K562 (cell line): Measurements from ENCODE around the gene MIER2. TPM values are rescaled to one million over a fixed set of nuclear protein-coding genes. Genes with fewer than 3 reads are reported as not detected.

Experiments
- ARNT ChIP-seq, 2 experiments: fragments of 450-650 bp; IDR thresholded peaks; 2 replicates each; pipeline ENCODE4 v1.6.1; 2016; ENCODE audit warnings: mild to moderate bottlenecking in 1 of 2
- ASH1L ChIP-seq: fragments of 450-650 bp; IDR thresholded peaks from 2 replicates; pipeline ENCODE4 v1.6.1; 2018; ENCODE audit warnings: borderline replicate concordance, mild to moderate bottlenecking, low read depth; ENCODE audit not compliant: partially characterized antibody
- COPS2 ChIP-seq: fragments of 450-650 bp; conservative IDR thresholded peaks from 2 replicates; pipeline ENCODE4 v1.6.1; 2016; ENCODE audit warnings: mild to moderate bottlenecking, moderate library complexity
- HDAC6 ChIP-seq: IDR thresholded peaks from 2 replicates; pipeline ENCODE4 v1.6.1; 2012; ENCODE audit warnings: low read depth, mild to moderate bottlenecking, control low read depth, inconsistent platforms, low read length, moderate library complexity
- MTA3 ChIP-seq: fragments of 450-650 bp; formaldehyde crosslinking; IDR thresholded peaks from 2 replicates; pipeline ENCODE4 v1.6.1; 2017; ENCODE audit warnings: mild to moderate bottlenecking, borderline replicate concordance
- NCOA1 ChIP-seq: fragments of 450-650 bp; IDR thresholded peaks from 2 replicates; pipeline ENCODE4 v1.6.1; 2016; ENCODE audit warnings: low read depth
- NFRKB ChIP-seq: fragments of 450-650 bp; IDR thresholded peaks from 2 replicates; pipeline ENCODE4 v1.6.1; 2016; ENCODE audit warnings: low read depth
- PML ChIP-seq: IDR thresholded peaks from 2 replicates; pipeline ENCODE4 v1.6.1; 2012; ENCODE audit warnings: low read length, inconsistent platforms
- PPARD ChIP-seq: fragments of 250-450 bp; sonication (Bioruptor Pico); IDR thresholded peaks from 2 replicates; pipeline ENCODE4 v1.8.0; 2022; ENCODE audit warnings: inconsistent platforms, mild to moderate bottlenecking, moderate library complexity
- THRAP3 ChIP-seq: fragments of 450-650 bp; IDR thresholded peaks from 2 replicates; pipeline ENCODE4 v1.6.1; 2016; ENCODE audit warnings: mild to moderate bottlenecking, inconsistent platforms, borderline replicate concordance
- TSC22D4 ChIP-seq: fragments of 450-650 bp; IDR thresholded peaks from 2 replicates; pipeline ENCODE4 v1.6.1; 2016; ENCODE audit warnings: missing genetic modification characterization, missing biosample characterization, control low read depth
- ZNF232 ChIP-seq: sonication (generic); formaldehyde crosslinking; IDR thresholded peaks from 2 replicates; pipeline ENCODE4 v1.8.0; 2022; ENCODE audit warnings: mild to moderate bottlenecking, missing genetic modification reagents
- ZNF316 ChIP-seq: fragments of 450-650 bp; IDR thresholded peaks from 2 replicates; pipeline ENCODE4 v1.6.1; 2016
- ZNF431 ChIP-seq: sonication (generic); formaldehyde crosslinking; IDR thresholded peaks from 2 replicates; pipeline ENCODE4 v1.8.0; 2022; ENCODE audit warnings: mild to moderate bottlenecking, missing genetic modification reagents
- polyA plus RNA-seq, 8 experiments: library from polyadenylated mRNA; depleted of rRNA in 4 of 8; stranded (reverse) in 5 of 8; unstranded in 3 of 8; fragments of >200 nt; fragmentation: Nextera tagmentation in 2 of 8; fragmentation: Illumina TruSeq in 1 of 8; extraction: Ambion mirVana in 2 of 8; extraction: Trizol in 1 of 8; gene quantifications; 2 replicates each; pipeline versions ENCODE4 v1.2.1 to v1.2.3, GENCODE V29; 2011 to 2014; ENCODE audit warnings: inconsistent platforms in 1 of 8, missing spikeins in 1 of 8
- total RNA-seq, 7 experiments: library from RNA; depleted of rRNA in 6 of 7; stranded (reverse); fragments of >200 nt in 6 of 7; fragmentation: Illumina TruSeq in 2 of 7; extraction: Trizol in 2 of 7; gene quantifications; 2 replicates each; pipeline versions ENCODE4 v1.2.1 to v1.2.3, GENCODE V29; 2011 to 2021; ENCODE audit warnings: low replicate concordance in 1 of 7
- TF ChIP-seq, protein P1 (sequence below): fragments of 250-450 bp; sonication (Bioruptor Pico); IDR thresholded peaks from 2 replicates; pipeline ENCODE4 v1.8.0; 2022; ENCODE audit warnings: inconsistent platforms
- TF ChIP-seq, protein P2 (sequence below), 2 experiments: fragments of 450-650 bp; formaldehyde crosslinking in 1 of 2; IDR thresholded peaks; 2 replicates each; pipeline versions ENCODE4 v1.4.0 to v1.6.1; 2014 to 2020; ENCODE audit warnings: mild to moderate bottlenecking in 2 of 2, borderline replicate concordance in 1 of 2, low read depth in 1 of 2
- TF ChIP-seq, protein P3 (sequence below): sonication (generic); formaldehyde crosslinking; IDR thresholded peaks from 2 replicates; pipeline ENCODE4 v1.8.0; 2022; ENCODE audit warnings: mild to moderate bottlenecking, missing genetic modification reagents, borderline replicate concordance

Gene MIER2
- total and polyA plus RNA-seq, 9 of the 15 experiments (the other 6 are each of a cell fraction or from before 2014, with no cell fraction given), result 0.46 to 34.7 (median 15.6) TPM

DNA sequence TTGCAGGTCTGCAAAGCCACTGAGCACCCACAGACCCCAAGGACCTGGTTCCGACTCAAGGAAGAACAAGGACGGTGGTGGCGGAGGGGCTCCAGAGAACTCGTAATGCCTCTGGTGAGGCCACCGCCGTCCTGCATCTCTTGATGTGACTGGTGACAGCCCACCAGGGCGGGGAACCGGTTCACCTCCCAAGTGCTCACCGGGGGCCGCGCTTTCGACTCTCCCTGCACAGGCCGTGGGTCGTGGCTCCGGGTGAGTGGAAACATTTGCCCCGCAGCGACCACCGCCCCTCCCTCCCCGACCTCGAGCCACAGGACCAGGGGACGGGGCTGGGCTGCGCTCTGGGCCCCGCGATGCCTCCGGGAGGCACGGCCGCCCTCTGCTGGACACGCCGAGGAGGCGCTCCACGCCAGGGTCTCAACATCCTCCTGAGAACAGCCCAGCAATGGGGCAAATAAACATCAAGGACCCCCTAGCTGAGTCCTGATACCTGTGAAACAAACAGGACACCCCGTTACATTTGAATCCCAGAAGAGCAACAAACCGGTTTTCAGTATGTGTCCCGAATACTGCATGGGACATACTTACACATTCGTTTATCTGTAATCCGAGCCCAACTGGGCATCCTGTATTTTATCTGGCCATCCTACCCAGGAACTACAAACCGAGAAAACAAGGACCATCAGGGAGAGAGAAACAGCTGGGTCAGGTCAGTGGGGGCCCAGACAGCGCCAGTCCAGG lies 49.5 kb downstream of the MIER2 start (continued):
- TF ChIP-seq NCOA1, result no peak
- no peak for TF ChIP-seq NFRKB
- TF ChIP-seq THRAP3, result no peak
- TF ChIP-seq MTA3, result no peak
- no peak for TF ChIP-seq PML
- no peak for TF ChIP-seq PPARD (CRISPR knock-in tag)
- TF ChIP-seq ARNT (IDR thresholded peaks at IDR 0.05), result no peak
- no peak for TF ChIP-seq ZNF316
- TF ChIP-seq TSC22D4 (tag), result no peak
- TF ChIP-seq, protein P1, sequence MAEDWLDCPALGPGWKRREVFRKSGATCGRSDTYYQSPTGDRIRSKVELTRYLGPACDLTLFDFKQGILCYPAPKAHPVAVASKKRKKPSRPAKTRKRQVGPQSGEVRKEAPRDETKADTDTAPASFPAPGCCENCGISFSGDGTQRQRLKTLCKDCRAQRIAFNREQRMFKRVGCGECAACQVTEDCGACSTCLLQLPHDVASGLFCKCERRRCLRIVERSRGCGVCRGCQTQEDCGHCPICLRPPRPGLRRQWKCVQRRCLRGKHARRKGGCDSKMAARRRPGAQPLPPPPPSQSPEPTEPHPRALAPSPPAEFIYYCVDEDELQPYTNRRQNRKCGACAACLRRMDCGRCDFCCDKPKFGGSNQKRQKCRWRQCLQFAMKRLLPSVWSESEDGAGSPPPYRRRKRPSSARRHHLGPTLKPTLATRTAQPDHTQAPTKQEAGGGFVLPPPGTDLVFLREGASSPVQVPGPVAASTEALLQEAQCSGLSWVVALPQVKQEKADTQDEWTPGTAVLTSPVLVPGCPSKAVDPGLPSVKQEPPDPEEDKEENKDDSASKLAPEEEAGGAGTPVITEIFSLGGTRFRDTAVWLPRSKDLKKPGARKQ (CRISPR knock-in tag), result no peak
- TF ChIP-seq ZNF232 (CRISPR knock-in tag), result no peak
- TF ChIP-seq HDAC6, result no peak
- no peak for TF ChIP-seq COPS2
- no peak for TF ChIP-seq ASH1L
- TF ChIP-seq, protein P2, sequence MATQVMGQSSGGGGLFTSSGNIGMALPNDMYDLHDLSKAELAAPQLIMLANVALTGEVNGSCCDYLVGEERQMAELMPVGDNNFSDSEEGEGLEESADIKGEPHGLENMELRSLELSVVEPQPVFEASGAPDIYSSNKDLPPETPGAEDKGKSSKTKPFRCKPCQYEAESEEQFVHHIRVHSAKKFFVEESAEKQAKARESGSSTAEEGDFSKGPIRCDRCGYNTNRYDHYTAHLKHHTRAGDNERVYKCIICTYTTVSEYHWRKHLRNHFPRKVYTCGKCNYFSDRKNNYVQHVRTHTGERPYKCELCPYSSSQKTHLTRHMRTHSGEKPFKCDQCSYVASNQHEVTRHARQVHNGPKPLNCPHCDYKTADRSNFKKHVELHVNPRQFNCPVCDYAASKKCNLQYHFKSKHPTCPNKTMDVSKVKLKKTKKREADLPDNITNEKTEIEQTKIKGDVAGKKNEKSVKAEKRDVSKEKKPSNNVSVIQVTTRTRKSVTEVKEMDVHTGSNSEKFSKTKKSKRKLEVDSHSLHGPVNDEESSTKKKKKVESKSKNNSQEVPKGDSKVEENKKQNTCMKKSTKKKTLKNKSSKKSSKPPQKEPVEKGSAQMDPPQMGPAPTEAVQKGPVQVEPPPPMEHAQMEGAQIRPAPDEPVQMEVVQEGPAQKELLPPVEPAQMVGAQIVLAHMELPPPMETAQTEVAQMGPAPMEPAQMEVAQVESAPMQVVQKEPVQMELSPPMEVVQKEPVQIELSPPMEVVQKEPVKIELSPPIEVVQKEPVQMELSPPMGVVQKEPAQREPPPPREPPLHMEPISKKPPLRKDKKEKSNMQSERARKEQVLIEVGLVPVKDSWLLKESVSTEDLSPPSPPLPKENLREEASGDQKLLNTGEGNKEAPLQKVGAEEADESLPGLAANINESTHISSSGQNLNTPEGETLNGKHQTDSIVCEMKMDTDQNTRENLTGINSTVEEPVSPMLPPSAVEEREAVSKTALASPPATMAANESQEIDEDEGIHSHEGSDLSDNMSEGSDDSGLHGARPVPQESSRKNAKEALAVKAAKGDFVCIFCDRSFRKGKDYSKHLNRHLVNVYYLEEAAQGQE (IDR thresholded peaks at IDR 0.05; ENCODE audit: borderline replicate concordance), result peak; percentile 51; the same call in 1 of the 2 replicates
- TF ChIP-seq, protein P2 (CRISPR knock-in tag; IDR thresholded peaks at IDR 0.05; ENCODE audit: low read depth), result no peak
- TF ChIP-seq ZNF431, result no peak
- TF ChIP-seq, protein P3, sequence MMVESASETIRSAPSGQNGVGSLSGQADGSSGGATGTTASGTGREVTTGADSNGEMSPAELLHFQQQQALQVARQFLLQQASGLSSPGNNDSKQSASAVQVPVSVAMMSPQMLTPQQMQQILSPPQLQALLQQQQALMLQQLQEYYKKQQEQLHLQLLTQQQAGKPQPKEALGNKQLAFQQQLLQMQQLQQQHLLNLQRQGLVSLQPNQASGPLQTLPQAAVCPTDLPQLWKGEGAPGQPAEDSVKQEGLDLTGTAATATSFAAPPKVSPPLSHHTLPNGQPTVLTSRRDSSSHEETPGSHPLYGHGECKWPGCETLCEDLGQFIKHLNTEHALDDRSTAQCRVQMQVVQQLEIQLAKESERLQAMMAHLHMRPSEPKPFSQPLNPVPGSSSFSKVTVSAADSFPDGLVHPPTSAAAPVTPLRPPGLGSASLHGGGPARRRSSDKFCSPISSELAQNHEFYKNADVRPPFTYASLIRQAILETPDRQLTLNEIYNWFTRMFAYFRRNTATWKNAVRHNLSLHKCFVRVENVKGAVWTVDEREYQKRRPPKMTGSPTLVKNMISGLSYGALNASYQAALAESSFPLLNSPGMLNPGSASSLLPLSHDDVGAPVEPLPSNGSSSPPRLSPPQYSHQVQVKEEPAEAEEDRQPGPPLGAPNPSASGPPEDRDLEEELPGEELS (CRISPR knock-in tag), result no peak
